ENCODE data around the gene IFIT1B.
"Not testable (repeated sequence)": the region's sequence is repeated elsewhere in the genome, so short reads cannot be mapped to it uniquely, and the experiment has no call there.

Gene IFIT1B

GRCh38 chr10:89347701-89348457, 30.0 kb upstream of the IFIT1B start:
- DNase-seq (ENCODE audit: low spot score) = no peak

DNA sequence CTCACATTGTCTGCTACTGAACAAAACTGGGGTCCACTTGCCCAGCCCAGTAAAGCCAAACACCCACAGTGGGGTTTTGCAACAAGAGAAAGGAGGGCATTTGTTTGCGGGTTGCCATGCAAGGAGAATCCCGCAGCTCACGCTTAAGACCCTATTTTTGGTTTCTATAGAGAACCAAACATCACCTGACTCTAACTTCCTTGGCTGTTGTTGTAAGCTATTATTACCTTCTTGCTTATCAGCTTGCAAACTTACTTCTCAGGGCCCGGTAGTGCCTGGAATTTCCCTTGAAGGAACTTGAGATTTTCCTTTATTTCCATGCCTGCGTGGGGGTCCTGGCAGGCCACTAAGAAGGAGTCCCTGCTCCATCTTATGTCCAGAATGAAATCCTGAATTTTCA, 29.4 kb upstream of the IFIT1B start:
- DNase-seq (ENCODE audit: low spot score) = no peak

GRCh38 chr10:89348975-89349374, 28.9 kb upstream of the IFIT1B start:
- DNase-seq (ENCODE audit: low spot score) = no peak

- not testable (repeated sequence) for DNase-seq (ENCODE audit: low spot score)
Measured at GRCh38 chr10:89350631-89351315, 27.1 kb upstream of the IFIT1B start.

GRCh38 chr10:89351412-89351779, 26.5 kb upstream of the IFIT1B start:
- DNase-seq (ENCODE audit: low spot score) = no peak

DNA sequence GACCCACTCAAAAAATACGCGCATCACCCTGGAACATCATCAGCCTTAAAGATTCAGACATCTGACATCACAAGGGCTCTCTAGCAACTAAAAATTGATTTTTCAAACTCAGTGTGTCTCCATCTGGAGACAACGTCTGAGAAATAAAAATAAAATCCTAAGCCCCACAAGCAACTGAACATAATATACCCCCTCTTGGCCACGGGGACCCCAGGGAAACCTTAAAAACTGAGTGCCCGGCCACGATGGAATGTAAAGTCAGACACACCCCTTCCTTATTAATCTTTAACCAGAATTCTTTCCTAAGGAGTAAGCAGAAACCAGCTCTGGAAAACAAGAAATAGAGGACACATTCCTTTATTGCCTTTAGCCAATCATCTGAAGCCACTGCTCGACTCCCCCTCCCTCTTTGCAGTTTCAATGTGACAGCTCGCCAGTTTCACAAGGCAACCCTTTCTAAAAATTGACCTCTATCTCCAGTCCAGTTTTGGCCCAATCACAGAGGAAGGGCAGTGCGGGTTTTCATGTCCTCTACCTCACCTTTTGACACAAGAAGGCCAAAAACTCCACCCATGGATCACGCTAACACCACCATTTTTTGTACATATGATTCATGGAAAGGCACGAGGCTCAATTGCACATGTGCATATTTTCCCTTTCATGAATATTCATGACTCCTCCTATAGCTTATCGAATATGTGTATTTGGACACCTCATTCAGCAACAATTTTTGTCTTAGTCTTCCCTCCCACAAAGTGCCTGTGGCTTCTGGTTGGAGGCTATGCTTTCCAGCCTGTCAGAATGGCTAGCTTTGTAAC, 25.9 kb upstream of the IFIT1B start:
- DNase-seq (ENCODE audit: low spot score) = no peak

GRCh38 chr10:89352802-89353201, 25.1 kb upstream of the IFIT1B start:
- no peak for DNase-seq (ENCODE audit: low spot score)

DNA sequence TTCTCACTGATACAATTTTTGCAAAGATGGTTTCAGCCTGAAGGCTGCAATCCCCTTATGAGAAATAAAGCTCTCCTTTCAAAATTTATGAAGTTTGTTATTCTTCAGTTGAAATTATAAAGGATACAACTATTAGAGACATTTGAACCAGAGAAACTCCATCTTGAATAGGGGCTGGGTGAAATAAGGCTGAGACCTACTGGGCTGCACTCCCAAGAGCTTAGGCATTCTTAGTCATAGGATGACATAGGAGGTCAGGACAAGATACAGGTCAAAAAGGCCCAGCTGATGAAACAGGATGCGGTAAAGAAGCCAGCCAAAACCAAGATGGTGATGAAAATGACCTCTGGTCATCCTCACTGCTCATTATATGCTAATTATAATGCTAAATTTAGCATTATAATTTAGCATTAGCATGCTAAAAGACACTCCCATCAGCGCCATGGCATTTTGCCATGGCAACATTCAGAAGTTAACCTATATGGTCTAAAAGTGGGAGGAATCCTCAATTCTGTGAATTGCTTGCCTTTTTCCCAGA, 22.4 kb upstream of the IFIT1B start:
- no peak for DNase-seq (ENCODE audit: low spot score)

- DNase-seq (ENCODE audit: low spot score) = no peak
Measured at GRCh38 chr10:89357096-89357495, 20.8 kb upstream of the IFIT1B start.

DNA sequence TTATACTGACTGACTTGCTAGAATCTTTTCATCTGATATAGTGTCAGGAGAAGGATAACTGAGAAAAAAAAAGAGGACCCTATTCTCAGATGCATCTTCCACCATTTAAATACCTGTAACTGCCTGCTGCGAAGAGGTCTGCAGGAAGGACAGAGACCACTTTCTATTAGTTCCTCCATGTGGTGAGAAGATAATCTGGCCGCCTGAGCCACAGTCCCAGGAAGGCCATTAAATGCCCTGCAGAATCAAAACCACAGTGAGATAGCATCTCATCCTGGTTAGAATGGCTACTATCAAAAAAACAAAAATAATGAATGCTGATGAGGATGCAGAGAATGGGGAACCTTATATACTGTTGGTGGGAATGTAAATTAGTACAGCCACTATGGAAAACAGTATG, 19.9 kb upstream of the IFIT1B start:
- no peak for DNase-seq (ENCODE audit: low spot score)

DNA sequence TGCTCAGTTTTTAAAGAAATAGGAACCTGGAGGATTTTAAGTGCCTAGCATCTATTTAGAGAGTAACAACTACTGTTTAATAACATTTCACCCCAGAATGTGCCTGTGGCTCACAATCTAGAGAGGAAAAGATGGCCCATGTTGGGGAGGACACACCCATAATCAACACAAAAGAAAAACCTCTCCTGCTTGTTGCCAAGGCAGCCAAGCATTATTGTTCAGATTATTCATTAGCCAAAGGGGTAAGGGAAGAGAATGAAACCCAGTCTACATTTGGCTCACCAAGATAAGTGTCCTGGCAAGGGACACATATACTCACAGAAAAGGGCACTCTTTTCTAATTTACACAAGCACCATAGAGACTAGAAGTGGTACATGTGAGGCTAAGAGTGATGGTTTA, 17.7 kb upstream of the IFIT1B start:
- no peak for DNase-seq (ENCODE audit: low spot score)

DNA sequence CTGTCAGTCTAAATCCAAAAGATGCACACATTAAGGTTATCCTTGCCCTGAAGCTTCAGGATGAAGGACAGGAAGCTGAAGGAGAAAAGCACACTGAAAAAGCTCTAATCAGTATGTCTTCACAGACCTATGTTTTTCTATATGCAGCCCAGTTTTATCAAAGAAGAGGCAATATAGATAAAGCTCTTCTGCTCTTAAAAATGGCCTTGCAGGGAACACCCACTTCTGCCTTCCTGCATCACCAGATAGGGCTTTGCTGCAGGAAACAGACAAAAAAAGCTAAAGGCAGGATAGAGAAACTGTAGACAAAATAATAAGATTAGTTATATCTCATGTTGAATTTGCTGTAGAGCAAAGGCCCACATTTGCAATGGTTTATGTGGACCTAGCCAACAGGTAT, 14.9 kb upstream of the IFIT1B start:
- no peak for DNase-seq (ENCODE audit: low spot score)

DNA sequence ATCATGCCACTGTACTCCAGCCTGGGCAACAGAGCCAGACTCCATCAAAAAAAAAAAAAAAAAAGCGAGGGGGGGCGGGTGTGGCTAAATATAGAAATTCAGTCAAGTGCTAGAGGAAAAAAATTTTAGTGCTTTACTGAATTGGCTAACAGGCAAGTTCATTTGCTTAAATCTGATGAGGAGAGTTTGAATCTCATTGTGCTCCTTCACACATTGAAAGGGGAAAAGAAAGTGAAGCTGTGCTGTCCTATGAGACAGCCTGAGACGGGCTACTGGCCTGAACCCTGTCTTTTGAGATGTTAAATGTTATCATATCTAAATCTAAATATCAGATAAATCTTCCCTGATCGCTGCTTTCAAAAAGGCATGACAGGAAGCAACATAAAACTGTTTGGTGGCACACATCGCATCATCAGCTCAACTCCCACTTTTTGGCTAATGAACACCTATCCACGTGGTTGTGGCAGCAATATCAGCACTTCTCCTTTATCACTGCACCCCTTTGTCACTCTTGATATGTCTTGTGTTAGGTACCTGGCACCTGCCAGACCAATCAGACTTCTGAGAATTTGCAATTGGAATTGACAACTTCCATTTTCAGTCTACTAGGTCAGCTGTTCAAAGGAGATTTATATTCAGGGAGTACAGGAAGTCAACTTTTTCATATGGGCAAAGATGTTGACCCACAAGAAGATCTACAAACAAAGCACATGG, 14.0 kb upstream of the IFIT1B start:
- no peak for DNase-seq (ENCODE audit: low spot score)

DNA sequence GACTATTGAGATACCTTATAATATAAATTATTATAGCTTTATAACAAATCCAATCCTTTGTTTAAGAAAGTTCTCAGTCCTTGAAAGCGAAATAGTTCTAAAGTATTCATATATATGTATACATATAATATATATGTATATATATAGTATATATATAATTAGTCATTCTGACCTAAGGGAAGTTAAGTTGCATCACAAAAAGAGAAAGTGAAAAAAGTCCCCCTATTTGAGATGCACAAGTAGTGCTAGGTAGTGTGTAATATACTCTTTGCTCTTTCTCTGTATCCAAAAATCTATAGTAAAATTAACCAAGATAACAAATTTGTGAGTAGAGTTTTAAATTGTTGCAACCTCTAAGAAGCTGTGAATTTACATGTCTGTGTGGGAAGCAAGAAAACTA, 13.3 kb upstream of the IFIT1B start:
- DNase-seq (ENCODE audit: low spot score) = no peak

GRCh38 chr10:89367529-89367928, 10.3 kb upstream of the IFIT1B start:
- no peak for DNase-seq (ENCODE audit: low spot score)

DNA sequence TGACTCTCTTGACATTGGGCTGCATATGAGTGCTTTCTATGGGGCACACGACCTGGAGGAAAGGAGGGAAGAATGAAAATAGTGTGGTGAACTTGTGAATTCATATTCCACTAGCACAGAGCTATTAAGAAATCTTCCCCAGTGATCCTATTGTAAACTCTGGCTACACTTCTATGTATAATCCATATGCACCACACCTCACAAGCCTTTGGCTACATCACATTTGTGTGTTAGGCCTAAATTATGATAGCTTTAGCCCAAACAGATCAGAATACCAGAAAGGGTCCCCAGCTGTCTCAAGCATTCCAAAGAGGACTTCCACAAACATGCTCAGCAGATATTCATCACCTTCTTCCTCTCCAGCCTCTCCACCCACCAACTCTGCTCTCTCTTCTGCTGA, 9.7 kb upstream of the IFIT1B start:
- no peak for DNase-seq (ENCODE audit: low spot score)

DNA sequence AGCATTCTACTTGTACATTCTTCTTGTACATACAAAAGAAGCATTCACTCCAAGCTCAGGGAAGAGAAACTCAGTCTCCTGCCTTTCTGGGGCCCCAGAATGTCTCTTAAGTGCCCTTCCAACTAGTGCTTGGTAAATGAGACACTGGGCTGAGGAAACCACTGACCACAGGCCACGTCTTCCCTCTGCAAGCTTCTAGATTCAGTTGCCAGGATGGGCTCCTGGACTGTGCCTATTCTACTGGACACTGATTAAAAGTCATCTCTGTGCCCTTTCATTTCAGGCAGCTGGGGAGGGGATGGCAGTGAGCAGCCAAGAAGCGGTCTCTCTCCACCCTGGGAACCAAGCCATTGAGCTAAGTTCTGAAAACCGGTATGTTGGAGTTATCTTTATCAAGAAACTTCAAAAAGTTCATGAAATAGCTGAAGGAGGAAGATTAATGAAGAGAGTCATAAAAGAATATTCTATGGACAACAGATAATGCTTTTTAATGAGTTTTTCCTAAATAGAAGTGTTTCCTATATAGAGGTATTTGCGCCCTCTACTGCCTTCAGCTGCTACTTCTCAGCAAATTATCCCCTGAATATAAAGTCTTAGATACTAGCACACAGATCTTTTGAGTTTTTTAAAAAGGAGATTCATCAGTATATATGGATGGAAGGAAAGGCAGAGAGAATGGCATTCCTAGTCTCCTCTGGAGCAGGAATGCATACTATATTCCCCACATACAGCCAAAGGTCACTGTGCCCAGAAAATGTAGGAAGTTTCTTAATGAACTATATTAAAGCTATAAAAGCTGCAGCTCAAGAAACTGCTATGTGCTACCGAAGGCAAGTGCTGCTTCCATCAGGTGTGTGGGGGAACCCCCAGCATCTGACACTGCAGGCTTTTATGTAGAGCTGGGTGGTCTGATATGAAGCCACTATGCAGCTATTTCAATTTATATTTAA, 8.4 kb upstream of the IFIT1B start:
- no peak for DNase-seq (ENCODE audit: low spot score)

- no peak for DNase-seq (ENCODE audit: low spot score)
Measured at GRCh38 chr10:89371079-89371478, 6.8 kb upstream of the IFIT1B start.

GRCh38 chr10:89371987-89372386, 5.9 kb upstream of the IFIT1B start:
- DNase-seq (ENCODE audit: low spot score) = no peak

DNA sequence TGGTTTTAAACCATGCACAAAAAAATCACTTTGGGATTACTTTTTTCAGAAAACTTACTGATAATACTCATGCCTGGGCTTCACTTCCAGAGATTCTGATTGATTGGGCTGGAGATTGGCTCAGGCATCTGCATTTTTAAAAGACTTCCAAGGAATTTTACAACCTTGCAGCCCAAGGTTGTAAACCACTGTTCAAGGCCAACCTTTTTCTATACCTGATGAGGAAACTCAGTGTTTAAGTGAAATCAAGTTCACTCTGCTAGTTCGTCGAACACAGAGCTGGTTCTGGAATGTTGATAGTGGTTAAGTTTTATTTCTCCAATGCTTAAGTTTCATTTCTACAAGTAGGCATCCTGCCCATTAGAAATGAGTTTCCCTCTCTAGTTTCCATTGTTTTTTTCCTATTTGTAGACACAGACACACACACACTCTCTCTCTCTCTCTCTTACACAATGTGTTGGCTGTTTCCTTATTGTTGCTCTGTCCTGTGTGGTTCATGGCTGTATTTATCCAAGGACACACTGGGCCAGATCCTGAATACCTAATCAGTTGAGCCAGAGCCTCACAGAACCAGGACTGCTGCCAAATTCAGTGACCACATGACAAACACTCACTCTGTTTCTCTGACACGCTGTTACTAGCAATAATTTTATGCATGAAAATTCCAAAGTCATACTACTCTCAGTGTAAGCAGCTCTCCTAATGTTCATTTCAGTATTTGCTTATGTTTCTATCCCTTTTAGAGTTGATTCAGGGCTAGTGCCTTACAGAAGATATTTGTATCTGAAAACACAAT, 3.7 kb upstream of the IFIT1B start:
- DNase-seq (ENCODE audit: low spot score) = no peak
